Measurements from ENCODE around the gene BEAN1. TPM values are rescaled to one million over a fixed set of nuclear protein-coding genes. Genes with fewer than 3 reads are reported as not detected.
A peak's percentile ranks its signal among the peaks of the same experiment; 100 is the strongest.

Gene BEAN1
- total and polyA plus RNA-seq, 8 donors, result 0.40 to 3.7 (median 0.55) TPM; not detected in 5

DNA sequence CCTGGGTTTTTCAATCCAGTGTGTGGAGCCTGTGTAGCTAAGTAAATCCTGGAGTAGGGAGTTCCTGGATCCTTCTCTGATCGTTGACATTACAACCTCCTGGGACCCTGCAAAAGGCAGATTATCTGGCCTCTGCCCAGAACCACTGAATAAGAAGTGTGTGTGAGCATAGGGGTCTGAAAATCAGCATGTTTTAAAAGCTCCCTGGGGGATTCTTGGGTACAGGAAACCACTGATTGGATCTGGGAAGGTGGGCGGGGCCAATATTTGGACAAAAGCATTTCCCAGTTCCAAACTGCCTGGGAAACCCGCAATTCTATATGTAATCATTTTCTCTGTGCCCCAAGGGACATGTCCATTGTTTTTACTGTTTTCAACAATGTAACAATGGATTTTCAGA lies 27.2 kb upstream of the BEAN1 start:
- peak in 1 of 2 donors; percentile 58 for DNase-seq
- 45 to 59% (median 54%) methylated on average over 3 of the region's 3 CpGs for WGBS, 5 donors
- no peak overlapping the region for H3K4me3 ChIP-seq
- no peaks in the 10 kb centered on the region for H3K4me1 ChIP-seq
- H3K36me3 ChIP-seq, result peaks cover 0 to 4% (median 0%) of the 10 kb centered on the region in 4 donors
- H3K9me3 ChIP-seq, result peaks cover 0 to 4% (median under 1%) of the 10 kb centered on the region in 4 donors
- H3K27ac ChIP-seq, result no peak overlapping the region
- intact Hi-C loops (cut with DNase I; ENCODE audit: low total_unique reads), result no loop called here
- peaks cover 0 to 21% (median 0%) of the 10 kb centered on the region in 3 donors for H3K27me3 ChIP-seq
- TF ChIP-seq EP300 (IDR thresholded peaks at IDR 0.05) (no peak), POLR2A (IDR thresholded peaks at IDR 0.05) (no peak), POLR2AphosphoS5 (IDR thresholded peaks at IDR 0.05) (no peak), CTCF (IDR thresholded peaks at IDR 0.05) (no peak)

- Histone ChIP-seq H3K9me3 (peaks cover 0 to 9% (median 3%) of the 10 kb centered on the region in 4 donors), H3K4me1 (no peaks in the 10 kb centered on the region), H3K36me3 (peaks cover 0 to 4% (median 0%) of the 10 kb centered on the region in 4 donors), H3K27me3 (peaks cover 0 to 28% (median 0%) of the 10 kb centered on the region in 3 donors), H3K27ac (no peak overlapping the region), H3K4me3 (no peak overlapping the region)
- intact Hi-C loops (cut with DNase I; ENCODE audit: low total_unique reads), result no loop called here
- WGBS, 5 donors, result 80 to 89% (median 84%) methylated on average over 11 to 20 of the region's 20 CpGs
- DNase-seq, result no peak
- TF ChIP-seq CTCF (IDR thresholded peaks at IDR 0.05) (no peak), POLR2AphosphoS5 (IDR thresholded peaks at IDR 0.05) (no peak), EP300 (IDR thresholded peaks at IDR 0.05) (no peak), POLR2A (IDR thresholded peaks at IDR 0.05) (no peak)
These were observed 26.4 kb upstream of the BEAN1 start for GRCh38 chr16:66400503-66401380.

DNA sequence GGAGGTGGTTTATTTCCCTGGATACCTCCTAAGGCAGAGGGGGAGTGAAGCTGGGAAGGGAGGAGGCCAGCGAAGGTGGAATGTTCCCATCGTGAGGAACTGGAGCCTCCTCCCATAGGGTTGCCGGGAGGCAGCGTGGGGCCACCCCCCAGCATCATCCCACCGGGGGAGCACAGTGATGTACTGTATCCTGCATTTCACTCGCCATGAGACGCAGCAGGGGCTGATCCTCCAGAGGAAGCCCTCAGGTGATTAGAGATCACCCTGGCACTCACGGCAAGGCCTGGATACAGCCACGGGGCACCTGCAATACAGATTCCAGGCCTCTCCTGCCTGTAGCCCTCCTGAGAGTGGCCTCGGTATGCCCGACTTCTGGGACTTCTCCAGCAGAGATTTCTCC lies 25.5 kb upstream of the BEAN1 start:
- peaks cover 0 to 9% (median 3%) of the 10 kb centered on the region in 4 donors for H3K9me3 ChIP-seq
- DNase-seq, result no peak
- H3K4me1 ChIP-seq, result peaks cover 1 to 4% (median 2%) of the 10 kb centered on the region in 4 donors
- peaks cover 0 to 37% (median 0%) of the 10 kb centered on the region in 3 donors for H3K27me3 ChIP-seq
- 61 to 79% (median 69%) methylated on average over 9 to 11 of the region's 11 CpGs for WGBS, 5 donors
- H3K27ac ChIP-seq, result no peak overlapping the region
- TF ChIP-seq EP300 (IDR thresholded peaks at IDR 0.05), result no peak
- TF ChIP-seq POLR2AphosphoS5 (IDR thresholded peaks at IDR 0.05), result no peak
- no peak for TF ChIP-seq POLR2A (IDR thresholded peaks at IDR 0.05)
- no peak for TF ChIP-seq CTCF (IDR thresholded peaks at IDR 0.05)
- no peak overlapping the region for H3K4me3 ChIP-seq
- intact Hi-C loops (cut with DNase I; ENCODE audit: low total_unique reads), result no loop called here
- H3K36me3 ChIP-seq, result peaks cover 0 to 4% (median 0%) of the 10 kb centered on the region in 4 donors

GRCh38 chr16:66402166-66402565 lies 24.9 kb upstream of the BEAN1 start:
- Histone ChIP-seq H3K27me3 (peaks cover 0 to 42% (median 0%) of the 10 kb centered on the region in 3 donors), H3K36me3 (peaks cover 0 to 4% (median 0%) of the 10 kb centered on the region in 4 donors), H3K27ac (no peak overlapping the region), H3K4me3 (no peak overlapping the region), H3K4me1 (peaks cover 6 to 9% (median 8%) of the 10 kb centered on the region in 4 donors), H3K9me3 (peaks cover 0 to 9% (median 3%) of the 10 kb centered on the region in 4 donors)
- intact Hi-C loops (cut with DNase I; ENCODE audit: low total_unique reads), result no loop called here
- WGBS, 5 donors, result 65 to 87% (median 77%) methylated on average over 5 to 12 of the region's 12 CpGs
- TF ChIP-seq EP300 (IDR thresholded peaks at IDR 0.05) (no peak), POLR2AphosphoS5 (IDR thresholded peaks at IDR 0.05) (no peak), CTCF (IDR thresholded peaks at IDR 0.05) (no peak), POLR2A (IDR thresholded peaks at IDR 0.05) (no peak)
- no peak for DNase-seq
